ENCODE data around the gene TMEM198.

The TMEM198 gene

DNA sequence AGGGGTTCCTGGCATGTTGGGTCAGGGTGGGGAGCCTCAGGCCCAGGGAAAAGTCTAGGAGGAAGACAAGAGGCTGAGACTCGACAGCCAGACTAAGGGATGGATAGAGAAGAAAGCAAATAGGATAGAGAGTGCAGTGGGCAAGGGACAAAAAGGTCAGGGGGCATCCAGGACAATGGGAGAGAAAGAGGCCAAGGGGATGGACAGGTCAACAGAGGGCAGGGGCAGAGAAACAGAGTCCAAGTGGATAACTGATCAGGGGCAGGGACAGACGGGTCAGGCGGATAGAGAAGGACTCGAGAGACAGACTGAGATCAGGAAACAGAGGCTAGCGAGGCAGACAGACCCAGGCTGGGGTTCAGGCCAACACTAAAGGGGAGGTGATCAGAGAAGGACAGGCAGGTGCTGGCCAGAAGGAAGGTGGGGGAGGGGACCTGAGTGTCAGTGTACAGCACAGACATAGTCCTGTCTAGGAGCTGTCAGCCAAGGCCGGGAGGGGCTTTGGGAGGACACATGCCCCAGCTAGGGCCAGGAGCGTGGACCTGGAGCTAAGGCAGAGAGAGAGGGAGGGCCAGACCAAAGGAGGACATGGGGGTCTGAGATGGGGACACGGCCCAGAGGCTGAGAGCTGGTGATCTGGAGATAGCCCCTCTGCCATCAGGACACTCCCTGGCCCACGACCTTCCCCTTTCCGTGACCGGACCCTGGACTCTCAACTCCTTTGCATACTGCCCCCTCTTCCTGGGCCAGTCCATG is 17.3 kb upstream of the TMEM198 start:
- no peak for DNase-seq

DNA sequence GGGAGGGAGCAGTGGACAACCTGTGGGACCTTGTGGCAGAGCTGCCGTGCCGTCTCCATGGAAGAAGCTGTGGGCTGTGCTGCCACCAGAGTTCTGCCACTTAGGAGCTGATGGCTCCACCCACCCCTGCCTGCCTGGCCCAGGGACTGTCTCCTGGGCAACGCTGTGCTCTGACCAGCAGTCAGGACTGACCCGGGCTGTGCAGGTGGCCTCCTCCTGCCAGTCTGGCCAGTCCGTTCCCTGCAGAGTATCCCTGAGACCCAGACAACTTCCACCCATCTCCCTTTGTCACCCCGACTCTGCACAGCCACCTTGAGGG is 16.8 kb upstream of the TMEM198 start:
- no peak for DNase-seq

DNA sequence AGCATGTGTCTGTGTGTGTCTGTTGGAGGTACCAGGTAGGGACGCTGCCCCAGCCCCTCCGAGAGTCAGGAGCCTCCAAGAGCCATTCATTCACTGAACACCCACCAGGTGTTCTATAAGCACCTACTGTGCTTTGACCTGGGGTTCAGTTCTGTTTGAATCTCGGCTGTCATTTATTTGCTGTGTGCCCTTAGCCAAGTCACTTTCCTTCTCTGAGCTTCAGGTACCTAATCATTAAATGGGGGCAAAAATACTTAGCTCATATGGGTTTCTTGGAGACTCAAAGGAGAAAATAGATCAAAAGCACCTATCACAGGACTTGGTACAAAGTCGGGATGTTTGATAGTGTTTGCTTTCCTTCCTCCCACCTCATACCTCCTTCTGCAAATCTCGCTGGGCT is 16.4 kb upstream of the TMEM198 start:
- DNase-seq: no peak

DNA sequence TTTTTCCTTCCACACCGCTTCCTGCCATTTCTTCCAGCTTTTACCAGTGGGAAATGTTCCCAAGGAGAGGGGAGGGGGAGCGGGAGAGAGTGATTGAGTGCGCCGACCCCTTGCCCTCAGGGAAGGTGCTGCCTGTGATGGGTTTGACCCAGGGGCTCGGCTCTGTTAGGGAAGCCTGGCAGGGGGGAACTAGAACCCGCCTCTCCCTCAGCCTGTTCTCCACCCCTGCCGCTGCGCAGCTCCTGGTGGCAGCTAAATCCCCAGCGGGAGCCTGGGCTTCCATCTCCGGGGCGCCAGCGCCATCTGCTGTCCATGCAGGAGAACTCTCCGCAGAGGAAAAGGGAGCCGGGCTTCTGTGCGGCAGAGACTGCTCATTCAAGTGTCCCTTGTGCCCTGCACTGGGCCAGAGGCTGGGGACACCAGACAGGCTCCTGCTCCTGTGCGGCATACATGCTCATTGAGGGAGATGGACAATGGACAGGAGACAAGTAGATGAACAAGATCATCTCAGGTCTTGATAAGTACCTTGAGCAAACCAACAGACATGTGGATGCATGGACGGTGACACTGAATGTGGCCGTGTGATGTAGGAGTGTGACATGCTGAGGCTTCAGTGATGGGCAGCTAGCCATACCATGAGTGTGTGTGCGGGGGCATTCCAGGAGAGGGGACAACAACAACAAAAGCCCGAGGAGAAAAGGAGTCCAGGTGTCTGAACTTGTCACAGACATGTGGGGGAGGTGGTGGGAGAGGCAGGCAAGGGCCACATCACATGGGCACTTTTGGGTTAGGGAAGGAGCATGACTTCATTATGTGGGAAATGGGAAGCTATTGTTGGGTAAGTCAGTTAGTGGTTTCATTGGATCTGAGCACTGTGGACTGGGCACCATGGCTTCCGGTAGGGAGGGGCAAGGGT is 13.5 kb upstream of the TMEM198 start:
- DNase-seq: no peak

DNA sequence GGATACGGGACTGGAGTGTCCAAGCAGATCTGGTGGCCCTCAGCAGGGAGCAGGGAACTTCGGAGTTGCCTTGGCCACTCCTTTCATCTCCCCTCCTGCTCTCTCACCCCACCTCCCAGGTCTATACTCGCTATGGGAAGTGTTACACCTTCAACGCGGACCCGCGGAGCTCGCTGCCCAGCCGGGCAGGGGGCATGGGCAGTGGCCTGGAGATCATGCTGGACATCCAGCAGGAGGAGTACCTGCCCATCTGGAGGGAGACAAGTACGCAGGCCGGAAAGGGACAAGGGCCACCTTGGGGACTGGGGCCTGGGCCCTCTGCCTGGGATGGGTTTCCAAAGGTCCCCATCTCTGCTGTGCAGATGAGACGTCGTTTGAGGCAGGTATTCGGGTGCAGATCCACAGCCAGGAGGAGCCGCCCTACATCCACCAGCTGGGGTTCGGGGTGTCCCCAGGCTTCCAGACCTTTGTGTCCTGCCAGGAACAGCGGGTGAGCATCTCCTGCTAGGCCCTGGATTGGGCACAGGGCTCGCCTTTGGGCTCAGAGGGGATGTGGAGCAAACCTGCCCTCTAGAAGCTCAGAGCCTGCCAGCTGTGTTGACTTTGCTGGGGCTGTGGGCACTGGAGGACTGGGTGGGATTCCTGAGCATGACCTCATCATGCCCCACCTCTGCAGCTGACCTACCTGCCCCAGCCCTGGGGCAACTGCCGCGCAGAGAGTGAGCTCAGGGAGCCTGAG is 12.0 kb upstream of the TMEM198 start:
- DNase-seq: no peak

DNA sequence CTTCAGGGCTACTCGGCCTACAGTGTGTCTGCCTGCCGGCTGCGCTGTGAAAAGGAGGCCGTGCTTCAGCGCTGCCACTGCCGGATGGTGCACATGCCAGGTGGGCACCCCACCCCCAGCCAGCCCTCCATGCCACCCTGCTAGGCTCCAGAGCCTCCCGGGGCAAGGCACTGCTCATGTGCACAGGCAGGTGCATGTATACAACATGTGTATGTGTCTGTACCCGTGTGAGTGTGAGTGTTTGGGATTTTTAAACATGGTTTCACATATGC is 11.5 kb upstream of the TMEM198 start:
- no peak for DNase-seq

DNA sequence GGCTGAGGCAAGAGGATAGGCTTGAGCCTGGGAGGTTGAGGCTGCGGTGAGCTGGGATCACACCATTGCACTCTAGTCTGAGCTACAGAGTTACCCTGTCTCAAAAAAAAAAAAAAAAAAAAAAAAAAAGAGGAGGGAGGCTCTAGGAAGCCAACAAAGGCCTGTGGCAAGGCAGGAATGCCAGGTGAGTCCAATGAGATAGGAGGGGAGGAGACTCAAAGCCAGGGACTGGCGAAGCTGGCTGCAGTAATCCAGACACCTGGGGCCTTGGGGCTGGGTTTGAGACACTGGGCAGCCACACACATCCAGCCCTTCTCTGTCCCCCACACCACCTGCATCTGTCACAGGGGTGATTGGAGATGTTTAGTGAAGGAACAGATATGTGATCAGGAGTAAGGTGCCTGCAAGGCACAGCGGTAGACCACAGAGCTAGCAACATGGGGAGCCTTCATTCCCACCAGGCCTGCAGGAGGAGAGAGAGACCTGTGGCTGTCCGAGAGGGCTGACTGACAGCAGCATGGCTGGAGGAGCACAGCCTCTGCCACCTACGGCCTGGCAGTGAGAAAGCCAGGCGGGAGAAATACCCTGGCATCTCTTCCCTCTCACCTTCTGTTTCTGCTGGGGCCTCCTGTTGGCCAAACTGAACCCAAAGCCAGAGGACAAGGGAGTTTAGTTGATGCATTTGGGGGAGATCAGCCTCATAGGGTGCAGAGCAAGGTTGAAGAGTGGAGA is 9.7 kb upstream of the TMEM198 start:
- no peak for DNase-seq

DNA sequence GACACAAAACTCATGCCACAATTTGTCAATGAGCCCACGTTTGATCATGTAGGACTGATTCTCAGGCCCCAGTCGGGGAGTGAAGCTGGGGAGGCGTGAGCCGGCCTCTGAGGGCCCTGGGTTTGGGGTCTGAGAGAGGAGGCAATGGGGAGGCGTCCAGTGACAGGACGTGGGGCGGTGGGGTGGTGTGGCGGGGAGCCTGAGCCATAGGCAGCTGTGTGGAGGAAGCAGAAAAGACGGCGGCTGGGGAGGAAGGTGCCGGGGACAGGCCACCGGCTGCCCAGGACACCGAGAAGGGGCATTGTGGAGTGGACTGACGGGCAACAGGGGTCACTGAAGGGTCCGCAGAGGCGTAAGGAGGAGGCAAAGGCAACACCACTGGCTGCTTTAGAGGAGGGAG is 7.4 kb upstream of the TMEM198 start:
- DNase-seq: no peak

DNA sequence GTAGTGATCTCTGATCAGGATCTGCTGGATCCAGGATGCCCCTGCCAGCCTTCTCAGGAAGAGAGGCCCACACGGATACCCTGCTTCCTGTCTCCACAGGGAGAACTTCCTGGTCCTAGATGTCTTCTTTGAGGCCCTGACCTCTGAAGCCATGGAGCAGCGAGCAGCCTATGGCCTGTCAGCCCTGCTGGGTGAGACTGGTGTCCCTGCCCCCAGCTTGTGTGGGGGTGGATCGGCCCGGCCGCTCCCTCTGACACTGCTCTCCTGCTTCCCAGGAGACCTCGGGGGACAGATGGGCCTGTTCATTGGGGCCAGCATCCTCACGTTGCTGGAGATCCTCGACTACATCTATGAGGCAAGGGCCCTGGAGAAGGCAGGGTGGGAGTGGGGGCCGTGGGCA is 6.9 kb upstream of the TMEM198 start:
- no peak for DNase-seq

DNA sequence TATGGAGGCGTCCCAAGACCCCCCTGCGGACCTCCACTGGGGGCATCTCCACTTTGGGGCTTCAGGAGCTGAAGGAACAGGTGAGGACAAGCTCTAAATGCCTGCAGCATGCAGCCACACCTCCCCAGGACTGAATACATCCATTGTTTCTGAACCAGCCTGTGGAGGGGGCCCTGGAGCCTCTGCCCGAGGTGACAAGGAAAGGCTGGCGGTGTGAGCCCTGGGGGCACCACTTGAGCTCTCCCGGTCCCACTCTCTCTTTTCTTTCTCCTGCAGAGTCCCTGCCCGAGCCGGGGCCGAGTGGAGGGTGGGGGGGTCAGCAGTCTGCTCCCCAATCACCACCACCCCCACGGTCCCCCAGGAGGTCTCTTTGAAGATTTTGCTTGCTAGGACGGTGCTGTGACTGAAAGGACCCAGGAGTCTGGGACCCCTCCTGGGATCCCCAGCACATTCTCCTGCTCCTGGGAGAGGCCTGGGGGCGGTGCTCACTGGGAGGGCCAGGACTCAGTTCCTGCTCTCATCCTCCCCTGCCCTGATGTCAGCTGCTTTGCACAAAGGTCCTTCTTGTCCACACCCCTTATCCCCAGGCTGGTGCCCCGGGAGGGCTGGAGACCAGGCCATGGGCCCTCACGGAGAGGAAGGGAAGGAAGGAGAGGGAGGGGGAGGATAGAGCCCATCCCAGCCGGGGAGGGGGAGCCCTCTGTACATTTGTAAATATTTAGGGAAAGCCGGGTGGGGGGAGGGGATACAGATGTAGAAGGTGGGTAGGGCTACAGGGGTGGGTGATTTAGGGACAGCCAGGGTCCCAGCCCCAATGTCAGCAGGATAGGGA is 6.0 kb upstream of the TMEM198 start:
- DNase-seq: no peak

DNA sequence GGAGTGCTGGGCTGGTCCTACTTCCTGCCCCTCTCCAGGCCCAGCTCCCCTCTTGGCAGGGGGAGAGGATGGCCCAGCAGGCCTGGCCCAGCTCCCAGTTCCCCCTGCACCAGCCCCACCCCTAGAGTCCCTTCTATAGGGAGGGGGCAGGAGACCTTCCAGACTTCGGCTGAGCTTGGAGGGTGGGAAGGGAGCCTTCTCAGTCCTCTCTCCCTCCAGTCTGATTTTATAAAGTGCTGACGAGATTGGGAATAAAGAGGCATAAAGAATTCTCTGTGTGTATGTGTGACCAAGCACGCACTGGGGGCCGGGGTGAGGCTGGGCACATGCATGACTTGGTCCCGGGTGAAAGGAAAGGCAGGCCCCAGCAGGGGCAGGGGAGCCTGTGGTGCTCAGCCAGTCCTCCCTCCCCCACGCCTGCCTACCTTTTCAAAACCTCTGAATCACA is 5.3 kb upstream of the TMEM198 start:
- DNase-seq: no peak

DNA sequence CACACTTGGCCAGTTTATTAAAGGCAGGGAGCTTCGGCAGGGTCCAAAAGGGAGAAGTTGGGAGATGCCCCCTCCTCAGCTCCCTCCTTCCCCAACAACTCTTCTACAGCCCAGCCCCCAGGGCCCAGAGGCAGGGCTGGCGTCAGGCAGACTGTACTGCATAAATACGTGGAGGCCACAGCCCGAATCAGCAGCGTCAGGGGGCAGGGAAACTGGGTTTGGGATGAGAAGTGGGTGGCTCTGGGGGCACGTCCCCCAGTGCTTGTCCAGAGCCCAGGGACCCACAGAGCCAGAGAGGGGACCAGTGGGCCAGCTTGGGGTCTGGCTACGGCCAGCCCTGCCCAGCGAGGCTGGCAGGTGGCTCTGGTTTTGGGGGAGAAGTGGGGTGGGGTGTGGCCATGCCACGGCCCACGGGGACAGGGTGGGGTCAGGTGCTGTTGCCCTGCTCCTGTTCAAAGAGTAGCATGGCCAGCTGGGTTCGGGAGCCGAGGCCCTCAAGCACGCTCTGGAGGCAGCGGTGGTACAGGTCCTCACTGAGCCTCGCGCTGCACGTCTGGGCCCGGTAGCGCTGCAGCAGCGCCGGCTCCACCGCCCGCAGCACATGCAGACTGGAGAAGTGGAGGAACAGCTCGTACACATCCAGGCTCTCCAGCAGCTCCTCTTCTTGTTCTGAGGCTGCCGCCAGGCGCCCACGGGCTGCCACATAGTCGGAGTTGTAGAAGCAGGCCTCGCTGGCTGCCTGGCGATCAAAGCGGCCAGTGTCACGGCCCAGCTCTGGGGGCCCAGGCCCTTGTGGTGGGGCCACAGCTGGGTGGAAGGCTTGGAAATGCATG is 4.7 kb upstream of the TMEM198 start:
- DNase-seq: no peak

DNA sequence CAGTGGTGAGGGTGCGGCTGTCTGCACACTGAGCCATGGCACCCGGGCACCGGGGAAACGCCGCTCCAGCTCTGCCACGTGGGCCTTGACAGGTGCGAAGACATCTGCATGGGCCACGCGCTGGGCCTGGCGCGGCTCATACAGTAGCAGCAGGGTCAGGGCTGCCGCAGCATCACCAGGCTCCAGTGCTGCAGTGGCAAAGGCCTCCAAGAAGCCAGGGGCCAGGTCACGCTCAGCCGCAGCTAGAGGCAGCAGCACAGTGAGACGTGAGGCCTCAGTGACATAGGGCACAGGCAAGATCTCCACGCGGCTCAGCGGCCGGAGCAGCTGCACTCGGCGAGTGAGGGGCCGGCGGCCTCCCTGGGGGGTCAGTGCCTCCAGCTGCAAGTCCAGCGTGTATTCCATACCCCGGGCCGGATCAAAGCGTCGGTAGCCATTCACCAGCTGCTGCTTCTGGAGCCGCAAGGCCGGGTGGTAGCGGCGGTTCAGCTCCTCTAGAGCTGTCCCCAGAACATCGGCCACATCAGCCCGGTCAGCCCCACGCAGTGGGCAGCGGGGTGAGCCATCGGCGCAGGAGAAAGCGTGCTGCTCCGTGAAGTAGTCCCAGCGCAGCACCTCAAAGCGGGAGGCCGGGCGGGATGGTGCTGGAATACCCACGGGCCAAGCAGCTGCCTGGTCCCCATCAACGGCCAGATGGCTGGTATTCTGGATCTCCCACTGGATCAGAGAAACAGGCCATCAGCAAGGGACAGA is 3.7 kb upstream of the TMEM198 start:
- DNase-seq: no peak

DNA sequence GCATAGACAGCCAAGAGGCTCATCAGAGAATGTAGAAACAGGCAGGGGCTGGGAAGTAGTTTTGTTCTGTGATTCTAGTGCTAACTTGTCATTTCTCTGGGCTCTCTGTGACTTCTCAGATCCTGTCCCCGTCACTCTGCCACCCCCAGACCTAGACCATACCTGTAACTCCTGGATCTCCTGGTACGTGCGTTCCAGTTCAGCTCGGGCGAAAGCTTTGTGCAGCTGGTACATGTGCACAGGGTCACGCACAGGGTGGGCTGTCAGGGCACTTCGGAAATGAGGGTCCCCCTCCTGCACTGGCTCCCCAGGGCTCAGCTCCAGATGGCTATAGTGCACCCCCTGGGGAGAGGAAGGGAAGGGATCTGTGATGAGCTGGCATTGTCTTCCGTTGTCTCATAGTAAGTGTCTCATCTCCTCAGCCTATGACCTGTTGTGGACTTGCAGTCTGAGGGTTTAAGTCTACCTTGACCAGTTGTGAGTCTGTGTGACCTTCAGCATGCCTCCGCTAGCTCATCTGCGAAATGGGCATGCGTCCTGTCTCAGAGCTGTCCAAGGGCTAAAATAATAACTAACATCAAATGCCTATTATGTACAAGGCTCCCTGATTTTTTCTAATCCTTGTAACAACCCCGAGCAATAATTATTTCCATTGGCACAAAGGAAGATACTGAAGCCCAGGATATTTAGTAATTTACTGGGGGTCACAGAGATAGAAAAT is 2.9 kb upstream of the TMEM198 start:
- DNase-seq: no peak

DNA sequence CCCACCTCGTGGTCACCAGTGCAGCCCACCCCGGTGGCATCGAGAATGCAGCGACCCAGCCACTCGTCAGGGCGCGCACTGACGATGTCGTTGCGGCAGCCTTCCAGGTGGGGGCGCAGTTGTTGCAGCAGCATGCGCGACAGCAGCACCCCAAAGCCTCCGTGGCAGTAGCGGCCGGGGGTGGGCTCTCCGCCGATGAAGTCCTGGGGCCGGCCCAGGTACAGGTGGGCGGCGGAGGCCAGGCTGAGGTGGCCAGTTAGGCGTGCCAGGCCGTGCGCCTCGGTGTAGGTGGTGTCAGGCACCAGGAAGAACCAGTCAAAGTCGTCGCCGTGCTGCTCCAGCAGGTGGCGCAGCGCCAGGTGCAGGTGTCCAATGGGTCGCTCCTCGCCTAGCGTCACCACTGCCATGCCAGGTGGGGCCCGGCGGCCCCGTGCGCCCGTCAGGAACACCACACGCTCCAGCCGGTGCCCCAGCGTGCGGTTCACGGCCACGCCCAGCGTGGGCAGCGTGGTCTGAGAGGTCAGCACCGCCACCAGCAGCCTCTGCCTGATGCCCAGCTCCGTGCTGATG is 2.1 kb upstream of the TMEM198 start:
- DNase-seq: peak; percentile 73

DNA sequence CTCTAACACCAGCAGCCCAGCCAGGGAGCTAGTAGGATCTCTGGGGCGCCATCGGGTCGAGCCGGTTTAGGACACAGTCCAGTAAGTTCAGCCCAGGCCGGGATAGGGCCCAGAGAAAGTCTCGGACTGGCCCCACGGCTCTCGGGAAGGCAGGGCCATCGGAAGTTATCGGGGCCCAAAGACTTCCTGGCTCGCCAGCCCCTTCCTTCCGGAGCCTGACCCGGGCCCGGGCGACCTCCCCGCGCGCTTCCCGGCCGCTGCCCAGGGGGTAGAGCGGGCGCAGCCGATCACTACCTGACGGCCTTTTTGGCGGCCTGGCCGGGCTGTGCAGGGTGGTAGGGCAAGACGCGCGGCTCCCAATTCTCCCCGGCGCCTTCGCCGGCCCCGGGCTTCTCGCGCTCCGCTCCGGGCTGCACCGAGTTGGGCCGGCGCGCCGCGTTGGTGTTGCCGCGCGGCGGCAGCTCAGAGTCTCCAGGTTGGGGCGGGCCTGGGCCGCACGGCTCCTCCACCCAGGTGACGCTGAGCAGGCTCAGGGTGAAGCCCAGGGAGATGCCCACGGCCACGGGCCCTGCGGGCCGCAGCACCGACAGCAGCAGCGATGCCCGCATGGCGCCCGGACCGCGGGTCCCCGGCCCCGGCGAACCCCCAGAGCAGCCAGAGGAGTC is 765 bp upstream of the TMEM198 start:
- DNase-seq: no peak

DNA sequence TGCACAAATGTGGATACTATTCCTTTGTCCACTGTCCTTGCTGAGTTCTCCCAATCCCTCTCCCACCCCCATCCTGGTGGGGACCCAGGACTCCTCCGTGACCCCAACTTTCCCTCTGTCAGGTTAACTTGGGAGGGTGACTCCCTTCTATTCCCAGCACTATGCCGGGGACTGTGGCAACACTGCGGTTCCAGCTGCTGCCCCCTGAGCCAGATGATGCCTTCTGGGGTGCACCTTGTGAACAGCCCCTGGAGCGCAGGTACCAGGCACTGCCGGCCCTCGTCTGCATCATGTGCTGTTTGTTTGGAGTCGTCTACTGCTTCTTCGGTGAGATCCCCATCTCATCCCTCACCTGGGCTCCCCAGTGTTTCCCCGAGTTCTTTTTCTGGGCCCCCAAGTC is 739 bp downstream of the TMEM198 start:
- DNase-seq: no peak

DNA sequence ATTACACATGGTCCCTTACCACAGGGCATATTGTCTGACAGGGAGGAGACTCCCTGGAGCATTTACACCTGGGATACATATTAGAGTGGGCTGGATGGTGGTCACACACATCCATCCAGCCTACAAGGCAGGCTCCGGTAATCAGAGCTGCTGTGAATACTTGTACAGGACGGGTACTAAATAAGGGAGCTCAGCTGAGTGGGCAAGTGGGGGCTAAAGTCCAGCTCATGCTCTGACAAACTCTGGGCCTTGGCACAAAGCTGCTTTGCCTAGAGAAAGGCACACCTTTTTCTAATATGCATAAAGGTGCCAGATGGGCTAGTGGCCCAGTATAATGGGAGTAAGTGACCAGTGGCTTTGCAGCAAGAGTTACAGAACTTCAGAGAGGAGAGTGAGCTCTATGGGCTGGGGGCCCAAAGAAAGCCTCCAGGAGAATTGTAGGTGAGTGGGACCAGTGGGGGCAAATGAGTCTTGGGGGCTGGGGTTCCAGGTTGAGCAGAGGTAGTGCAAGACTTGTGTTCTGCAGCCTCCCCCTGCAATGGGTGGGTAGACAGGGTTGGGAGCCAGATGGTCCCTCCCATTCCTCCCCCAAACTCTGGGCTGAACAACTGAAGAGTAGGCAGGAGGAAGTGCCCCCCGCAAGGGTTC is 1.6 kb downstream of the TMEM198 start:
- DNase-seq: no peak
